ENCODE measurements around the gene ANKRD60. TPM values are rescaled to one million over a fixed set of nuclear protein-coding genes. Genes with fewer than 3 reads are reported as not detected.

The ANKRD60 gene
- total and polyA plus RNA-seq, 2 of the 4 experiments (the other 2 are of a cell fraction): not detected

- POLR2A ChIA-PET (ENCODE audit: unreplicated experiment): no interaction called here
- H4K20me1 ChIP-seq (ENCODE audit: insufficient read depth, low read length): no peaks in the 10 kb centered on the region
- H3K9ac ChIP-seq (ENCODE audit: low read depth, low read length): no peak overlapping the region
- no peak overlapping the region for H3K18ac ChIP-seq (ENCODE audit: low read depth, low read length)
- dilution Hi-C loops (cut with HindIII; ENCODE audit: low sequenced_read_pairs, unreplicated experiment): no loop called here
- H2BK20ac ChIP-seq (ENCODE audit: low read depth, low read length): no peak overlapping the region
- no peaks in the 10 kb centered on the region for H3K9me3 ChIP-seq (ENCODE audit: control insufficient read depth, insufficient read depth, low read length)
- no peak overlapping the region for H3K14ac ChIP-seq (replicated peaks; ENCODE audit: low read depth, low read length)
- H4K5ac ChIP-seq (ENCODE audit: low read depth, low read length): no peak overlapping the region; the same call in 1 of the 2 replicates
- H2AFZ ChIP-seq (replicated peaks; ENCODE audit: low read length, poor library complexity): peak overlapping the region; percentile 78
- no peaks in the 10 kb centered on the region for H3K36me3 ChIP-seq (ENCODE audit: control insufficient read depth, insufficient read depth, low read length)
- H3K27me3 ChIP-seq (ENCODE audit: control insufficient read depth, insufficient read depth, low read length): peaks cover 16% of the 10 kb centered on the region
- CTCF ChIA-PET: no interaction called here
- no peak overlapping the region for H2AK9ac ChIP-seq (replicated peaks; ENCODE audit: low read depth, low read length, poor library complexity)
- no peak overlapping the region for H2AK5ac ChIP-seq (ENCODE audit: low read depth, low read length)
- H3K4me1 ChIP-seq (ENCODE audit: control insufficient read depth, insufficient read depth, low read length): peaks cover 2% of the 10 kb centered on the region; the same call in 1 of the 2 replicates
- WGBS, 2 experiments (ENCODE audit: extremely low coverage in 2 of 2, insufficient read length in 1 of 2): no CpG with 5 or more reads among the region's 10 CpGs
- intact Hi-C loops (cut with micrococcal nuclease): loop anchor here (5.0 kb wide), 1 partner anchor 87 kb away; no protein-coding TSS in a partner anchor
- no peak overlapping the region for H2BK120ac ChIP-seq (ENCODE audit: low read depth, low read length)
- H3K56ac ChIP-seq (ENCODE audit: extremely low read depth, insufficient read depth, low read length): no peak overlapping the region
- H3K4ac ChIP-seq (ENCODE audit: low read depth, low read length): no peak overlapping the region
- peak overlapping the region in 1 of 2 experiments; percentile 57; a peak in 1 of 4 replicates for H4K8ac ChIP-seq (ENCODE audit: low read depth in 2 of 2, low read length in 2 of 2)
- H3K4me3 ChIP-seq (ENCODE audit: insufficient read depth, low read depth, low read length): no peak overlapping the region
- H3K4me2 ChIP-seq (ENCODE audit: low read depth, low read length): no peak overlapping the region; the same call in 1 of the 2 replicates
- H4K91ac ChIP-seq (ENCODE audit: insufficient read depth, low read depth, low read length): no peak overlapping the region
- no TSS peak for BruUV-seq (replicated peaks)
- no peaks in the 10 kb centered on the region for H3K9me1 ChIP-seq (ENCODE audit: insufficient read depth, low read length)
- DNase-seq (no peak), ATAC-seq (ENCODE audit: low read depth) (peak; percentile 6; the same call in 1 of the 2 replicates)
- TF ChIP-seq, protein P1, sequence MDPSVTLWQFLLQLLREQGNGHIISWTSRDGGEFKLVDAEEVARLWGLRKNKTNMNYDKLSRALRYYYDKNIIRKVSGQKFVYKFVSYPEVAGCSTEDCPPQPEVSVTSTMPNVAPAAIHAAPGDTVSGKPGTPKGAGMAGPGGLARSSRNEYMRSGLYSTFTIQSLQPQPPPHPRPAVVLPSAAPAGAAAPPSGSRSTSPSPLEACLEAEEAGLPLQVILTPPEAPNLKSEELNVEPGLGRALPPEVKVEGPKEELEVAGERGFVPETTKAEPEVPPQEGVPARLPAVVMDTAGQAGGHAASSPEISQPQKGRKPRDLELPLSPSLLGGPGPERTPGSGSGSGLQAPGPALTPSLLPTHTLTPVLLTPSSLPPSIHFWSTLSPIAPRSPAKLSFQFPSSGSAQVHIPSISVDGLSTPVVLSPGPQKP (IDR thresholded peaks at IDR 0.05; ENCODE audit: borderline replicate concordance, low read depth, low read length): no peak
- TF ChIP-seq CHD1 (IDR thresholded peaks at IDR 0.05; ENCODE audit: low read depth, low read length) (no peak), RFX5 (IDR thresholded peaks at IDR 0.05; ENCODE audit: low read depth, low read length) (no peak), FOS (IDR thresholded peaks at IDR 0.05; ENCODE audit: low read depth, low read length) (no peak), MAZ (IDR thresholded peaks at IDR 0.05; ENCODE audit: borderline replicate concordance, low read depth, low read length) (no peak), RAD21 (IDR thresholded peaks at IDR 0.05; ENCODE audit: low read length) (no peak), CEBPB (IDR thresholded peaks at IDR 0.05; ENCODE audit: low read depth, low read length) (no peak), MXI1 (IDR thresholded peaks at IDR 0.05; ENCODE audit: borderline replicate concordance, low read depth, low read length) (no peak), MAFK (IDR thresholded peaks at IDR 0.05; ENCODE audit: low read depth, low read length) (no peak), NFE2L2 (IDR thresholded peaks at IDR 0.05; ENCODE audit: low read depth, low read length) (no peak), RCOR1 (IDR thresholded peaks at IDR 0.05; ENCODE audit: insufficient replicate concordance, low read length) (no peak), BHLHE40 (IDR thresholded peaks at IDR 0.05; ENCODE audit: low read depth, low read length) (no peak), SMC3 (IDR thresholded peaks at IDR 0.05; ENCODE audit: low read depth, low read length) (no peak), POLR2A (IDR thresholded peaks at IDR 0.05; ENCODE audit: low read depth, low read length) (no peak)
- TF ChIP-seq, protein P2, sequence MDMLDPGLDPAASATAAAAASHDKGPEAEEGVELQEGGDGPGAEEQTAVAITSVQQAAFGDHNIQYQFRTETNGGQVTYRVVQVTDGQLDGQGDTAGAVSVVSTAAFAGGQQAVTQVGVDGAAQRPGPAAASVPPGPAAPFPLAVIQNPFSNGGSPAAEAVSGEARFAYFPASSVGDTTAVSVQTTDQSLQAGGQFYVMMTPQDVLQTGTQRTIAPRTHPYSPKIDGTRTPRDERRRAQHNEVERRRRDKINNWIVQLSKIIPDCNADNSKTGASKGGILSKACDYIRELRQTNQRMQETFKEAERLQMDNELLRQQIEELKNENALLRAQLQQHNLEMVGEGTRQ (IDR thresholded peaks at IDR 0.05; ENCODE audit: low read depth, low read length): no peak
- TF ChIP-seq, protein P3, sequence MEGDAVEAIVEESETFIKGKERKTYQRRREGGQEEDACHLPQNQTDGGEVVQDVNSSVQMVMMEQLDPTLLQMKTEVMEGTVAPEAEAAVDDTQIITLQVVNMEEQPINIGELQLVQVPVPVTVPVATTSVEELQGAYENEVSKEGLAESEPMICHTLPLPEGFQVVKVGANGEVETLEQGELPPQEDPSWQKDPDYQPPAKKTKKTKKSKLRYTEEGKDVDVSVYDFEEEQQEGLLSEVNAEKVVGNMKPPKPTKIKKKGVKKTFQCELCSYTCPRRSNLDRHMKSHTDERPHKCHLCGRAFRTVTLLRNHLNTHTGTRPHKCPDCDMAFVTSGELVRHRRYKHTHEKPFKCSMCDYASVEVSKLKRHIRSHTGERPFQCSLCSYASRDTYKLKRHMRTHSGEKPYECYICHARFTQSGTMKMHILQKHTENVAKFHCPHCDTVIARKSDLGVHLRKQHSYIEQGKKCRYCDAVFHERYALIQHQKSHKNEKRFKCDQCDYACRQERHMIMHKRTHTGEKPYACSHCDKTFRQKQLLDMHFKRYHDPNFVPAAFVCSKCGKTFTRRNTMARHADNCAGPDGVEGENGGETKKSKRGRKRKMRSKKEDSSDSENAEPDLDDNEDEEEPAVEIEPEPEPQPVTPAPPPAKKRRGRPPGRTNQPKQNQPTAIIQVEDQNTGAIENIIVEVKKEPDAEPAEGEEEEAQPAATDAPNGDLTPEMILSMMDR (conservative IDR thresholded peaks at IDR 0.05; ENCODE audit: low read depth, low read length): no peak
- H2BK15ac ChIP-seq (ENCODE audit: low read depth, low read length): no peak overlapping the region
- H2BK5ac ChIP-seq (ENCODE audit: low read depth, low read length, poor library complexity, severe bottlenecking): no peak overlapping the region
- H3K79me1 ChIP-seq (ENCODE audit: low read depth in 1 of 2, low read length in 2 of 2): no peaks in the 10 kb centered on the region
- H3K27ac ChIP-seq (ENCODE audit: insufficient read depth, low read length): no peak overlapping the region
- H3K23ac ChIP-seq (ENCODE audit: low read depth, low read length): no peak overlapping the region
- in situ Hi-C loops (cut with MboI; ENCODE audit: low sequenced_read_pairs): no loop called here
These were observed 53.7 kb downstream of the ANKRD60 start for GRCh38 chr20:58174708-58175280.

All from IMR-90 (cell line).